Stimulated activated naive CD4-positive, alpha-beta T cell (primary cell): ENCODE results near the gene SAMM50.
A peak's percentile ranks its signal among the peaks of the same experiment; 100 is the strongest.

Experiments used
- DNase-seq, 6 experiments: peaks; one replicate each; lab custom pipeline; 2025; lab: John Stamatoyannopoulos, UW

SAMM50 gene

GRCh38 chr22:43955040-43955882 lies at the start of gene SAMM50:
TSS of gene SAMM50 (plus strand) at chr22:43955442. CDS start at chr22:43955578, 136 bp downstream.
- DNase-seq = peak; percentile 82 to 88 (median 85)

GRCh38 chr22:43905681-43906080 lies 49.6 kb upstream of the SAMM50 start:
- DNase-seq = no peak

- DNase-seq = no peak
These were observed 45.5 kb upstream of the SAMM50 start for GRCh38 chr22:43909708-43910107.

GRCh38 chr22:43910178-43910695 lies 45.0 kb upstream of the SAMM50 start:
- no peak for DNase-seq

GRCh38 chr22:43911351-43911750 lies 43.9 kb upstream of the SAMM50 start:
- no peak for DNase-seq

- no peak for DNase-seq
These were observed 37.7 kb upstream of the SAMM50 start for GRCh38 chr22:43917521-43917920.

- DNase-seq = no peak
These were observed 35.9 kb upstream of the SAMM50 start for GRCh38 chr22:43919106-43919973.

- DNase-seq = no peak
These were observed 33.9 kb upstream of the SAMM50 start for GRCh38 chr22:43921370-43921769.

GRCh38 chr22:43922123-43922522 lies 33.1 kb upstream of the SAMM50 start:
- DNase-seq = no peak

- DNase-seq = peak in 1 of 6 experiments; percentile 43
These were observed 32.1 kb upstream of the SAMM50 start for GRCh38 chr22:43923191-43923590.

- peak; percentile 32 to 78 (median 66) for DNase-seq
These were observed 31.4 kb upstream of the SAMM50 start, which contains the start of gene PNPLA3 for GRCh38 chr22:43923631-43924464. TSS of gene PNPLA3 (plus strand) at chr22:43923805. CDS start at chr22:43923912, 107 bp downstream.

GRCh38 chr22:43924877-43925276 lies 30.4 kb upstream of the SAMM50 start:
- DNase-seq = no peak

- DNase-seq = no peak
These were observed 29.6 kb upstream of the SAMM50 start for GRCh38 chr22:43925433-43926348.

GRCh38 chr22:43926349-43926710 lies 28.9 kb upstream of the SAMM50 start:
- no peak for DNase-seq

- no peak for DNase-seq
These were observed 26.8 kb upstream of the SAMM50 start for GRCh38 chr22:43928468-43928867.

GRCh38 chr22:43928908-43929307 lies 26.3 kb upstream of the SAMM50 start:
- DNase-seq = no peak

- no peak for DNase-seq
These were observed 23.5 kb upstream of the SAMM50 start for GRCh38 chr22:43931771-43932170.

GRCh38 chr22:43941449-43941848 lies 13.8 kb upstream of the SAMM50 start:
- DNase-seq = no peak

GRCh38 chr22:43944670-43945430 lies 10.4 kb upstream of the SAMM50 start:
- DNase-seq = no peak
